IPS-NIHi7 (cell line): ENCODE measurements around the gene ANKRD35.
A peak's percentile ranks its signal among the peaks of the same experiment; 100 is the strongest.

Experiments used
- DNase-seq: peaks from one replicate; pipeline ENCODE4 v3.0.0; 2012; ENCODE audit warnings: mixed read lengths; ENCODE audit errors: extremely low spot score

ANKRD35 gene

DNA sequence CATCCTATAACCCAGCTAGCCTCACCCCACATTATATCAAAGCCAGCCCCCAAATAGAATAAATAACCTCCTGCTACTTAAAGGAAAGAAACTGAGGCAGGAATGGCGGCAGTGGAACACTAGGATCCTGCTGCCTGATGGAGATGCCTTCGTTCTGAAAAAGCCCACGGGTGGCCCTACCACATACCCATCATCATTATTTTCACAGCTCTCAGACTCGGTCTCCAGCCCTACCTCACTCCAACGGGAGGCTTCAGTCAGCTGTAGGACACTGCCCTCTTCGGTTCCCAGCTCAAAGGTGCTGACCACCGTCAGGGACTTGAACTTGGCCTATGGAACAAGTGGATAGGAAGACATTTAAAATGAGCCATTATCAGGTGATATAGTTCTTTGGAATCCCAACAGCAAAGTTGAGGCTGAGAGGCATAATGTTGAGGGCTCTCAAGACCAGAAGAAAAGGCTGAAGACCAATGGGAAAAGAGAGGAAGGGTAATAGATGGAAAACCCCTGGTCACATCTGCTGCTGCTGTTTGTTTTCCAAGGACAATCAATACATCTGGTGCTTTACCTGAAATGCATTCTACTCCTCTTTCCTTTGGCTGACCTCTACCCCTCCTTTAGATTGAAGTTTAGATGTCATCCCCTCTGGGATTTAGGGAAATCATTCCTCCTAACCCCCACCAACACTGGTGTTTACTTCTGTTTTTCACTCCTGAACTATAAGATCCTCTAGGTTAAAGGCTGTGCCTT, 7.8 kb upstream of the ANKRD35 start:
- no peak for DNase-seq

- no peak for DNase-seq
These were observed 6.9 kb upstream of the ANKRD35 start for GRCh38 chr1:145892486-145893087.

DNA sequence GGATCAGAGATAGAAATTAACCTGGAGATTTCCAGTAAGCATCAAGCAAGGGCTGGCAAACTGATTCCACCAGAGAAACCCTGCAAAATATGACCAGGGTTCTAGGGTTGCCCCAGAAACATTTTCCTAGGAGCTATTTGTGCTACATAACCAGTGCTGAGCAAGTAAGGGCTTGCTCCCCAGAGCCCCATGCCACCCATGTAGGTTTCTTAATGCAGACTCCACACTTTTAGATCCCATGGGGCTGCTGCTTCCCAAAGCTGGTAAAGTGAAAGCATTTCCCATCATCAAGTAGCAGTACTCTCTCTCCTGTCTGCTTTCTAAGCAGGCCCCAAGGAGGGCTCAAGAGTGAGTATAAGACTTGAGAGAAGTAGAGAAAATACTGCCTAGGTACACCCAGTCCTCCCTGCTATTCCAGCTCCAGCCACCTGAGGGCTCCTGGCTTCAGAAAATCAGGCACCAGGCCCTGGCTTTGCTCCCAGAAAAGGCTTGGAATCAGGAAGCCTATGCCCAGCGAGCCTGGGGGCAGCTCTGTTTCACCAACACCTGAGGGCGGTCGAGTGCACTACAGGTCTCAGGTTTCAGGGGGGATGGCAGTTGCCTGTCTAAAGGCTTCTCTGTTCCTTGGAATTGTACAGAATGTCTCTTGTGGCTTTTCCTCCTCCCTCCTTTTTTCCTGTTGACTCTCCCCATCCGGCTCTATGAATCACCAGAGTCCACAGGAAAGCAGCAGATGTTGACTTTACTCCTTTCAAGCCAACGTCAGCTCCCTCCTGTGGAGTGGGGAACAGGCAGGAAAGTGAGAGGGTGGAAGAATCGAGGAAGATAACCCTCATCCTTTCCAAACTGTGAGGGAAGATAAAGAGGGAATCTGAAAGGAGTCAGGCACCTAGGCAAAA, 6.2 kb upstream of the ANKRD35 start:
- DNase-seq = peak; percentile 98

DNA sequence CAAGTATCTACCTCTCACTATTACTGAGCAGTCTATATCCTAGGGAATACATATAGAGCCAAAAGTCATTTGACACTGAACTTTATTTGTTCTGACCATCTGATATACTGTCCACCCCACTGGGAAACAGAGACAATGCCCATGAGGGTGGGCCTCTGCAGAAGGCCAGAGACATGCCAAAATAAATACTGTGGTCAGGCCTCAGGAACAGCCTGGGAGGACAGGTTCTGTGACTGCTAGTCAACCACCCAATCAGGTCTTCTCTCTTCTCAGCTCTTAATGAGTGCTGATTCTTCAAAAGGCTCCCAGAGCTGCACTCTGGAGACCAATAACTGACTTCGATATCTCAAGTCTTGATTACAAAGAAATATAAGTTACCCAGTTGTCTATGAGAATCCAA, 5.5 kb upstream of the ANKRD35 start:
- no peak for DNase-seq

DNA sequence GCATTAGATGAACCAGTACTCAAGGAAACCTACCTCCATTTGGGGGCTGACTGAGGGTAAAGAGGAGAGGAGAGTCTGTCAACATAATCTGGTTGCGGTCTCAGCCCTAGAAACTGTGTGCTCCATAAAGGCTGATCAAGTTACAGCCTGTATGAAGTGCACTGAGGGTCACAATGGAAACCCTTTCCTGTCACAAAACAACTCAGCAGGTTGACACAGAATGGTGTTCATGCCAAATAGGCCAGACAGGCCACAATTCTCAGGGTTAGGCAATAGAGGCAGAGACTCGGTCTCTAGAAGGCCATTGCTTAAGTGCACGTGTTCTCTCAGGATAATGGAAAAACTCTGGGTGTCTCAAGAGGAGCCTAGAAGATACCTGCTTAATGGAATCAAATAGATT, 4.1 kb upstream of the ANKRD35 start:
- DNase-seq = no peak

DNA sequence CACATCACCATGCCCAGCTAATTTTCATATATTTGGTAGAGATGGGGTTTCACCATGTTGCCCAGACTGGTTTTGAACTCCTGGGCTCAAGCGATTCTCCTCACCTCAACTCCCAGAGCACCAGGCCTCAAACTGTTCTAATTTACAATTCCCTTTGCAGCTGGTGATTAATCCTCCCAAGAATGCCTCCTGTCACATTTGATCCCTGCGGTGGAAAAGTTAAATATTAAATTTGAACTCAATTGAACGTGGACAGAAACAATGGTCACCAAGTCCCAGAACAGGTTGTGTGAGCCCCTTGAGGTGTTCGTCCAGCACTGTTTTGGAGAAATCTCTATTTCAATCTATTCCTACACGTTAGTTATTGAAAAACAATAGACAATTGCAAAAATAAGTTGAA, 2.0 kb upstream of the ANKRD35 start:
- no peak for DNase-seq

DNA sequence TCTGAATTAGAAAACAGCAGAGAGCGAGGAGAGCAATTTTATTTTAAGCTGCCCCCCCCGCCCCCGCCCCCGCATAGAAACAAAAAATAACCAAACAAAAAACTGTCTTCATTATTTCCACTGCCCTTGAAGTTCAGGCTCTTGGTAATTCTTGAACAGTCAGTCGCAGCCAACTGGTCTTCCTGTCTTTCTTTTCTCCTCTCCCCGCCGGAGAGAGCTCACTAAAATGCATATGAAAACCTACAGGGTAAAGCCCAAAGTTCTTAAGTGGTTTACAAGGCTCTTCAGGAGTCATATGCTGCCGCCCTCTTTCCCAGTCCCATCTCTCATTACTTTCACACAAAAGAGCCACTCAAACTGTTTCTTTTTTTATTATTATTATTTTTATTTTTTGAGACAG, 1.1 kb upstream of the ANKRD35 start:
- DNase-seq = no peak

GRCh38 chr1:145886390-145886789, 724 bp upstream of the ANKRD35 start:
- no peak for DNase-seq

GRCh38 chr1:145884675-145885074, 991 bp downstream of the ANKRD35 start:
- DNase-seq = no peak

DNA sequence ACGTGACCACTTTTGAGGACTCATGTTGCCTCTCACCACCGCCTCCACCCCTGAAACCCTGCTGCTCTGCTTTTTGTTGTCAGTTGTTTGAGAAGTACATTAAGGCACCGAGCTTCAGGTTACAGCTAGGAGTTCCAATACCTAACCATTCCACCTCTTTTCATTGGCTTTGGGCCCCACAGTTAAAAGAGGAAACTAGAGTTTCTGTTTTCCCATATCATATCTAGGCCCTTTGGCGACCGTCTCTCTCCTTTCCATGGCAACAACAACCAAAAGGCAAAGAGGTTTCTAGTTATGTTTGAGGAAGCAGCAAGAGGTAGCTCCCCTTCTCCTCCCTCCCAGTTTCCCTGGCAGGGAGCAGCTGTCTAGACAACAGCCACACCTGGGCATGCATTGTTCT, 5.9 kb downstream of the ANKRD35 start:
- no peak for DNase-seq

DNA sequence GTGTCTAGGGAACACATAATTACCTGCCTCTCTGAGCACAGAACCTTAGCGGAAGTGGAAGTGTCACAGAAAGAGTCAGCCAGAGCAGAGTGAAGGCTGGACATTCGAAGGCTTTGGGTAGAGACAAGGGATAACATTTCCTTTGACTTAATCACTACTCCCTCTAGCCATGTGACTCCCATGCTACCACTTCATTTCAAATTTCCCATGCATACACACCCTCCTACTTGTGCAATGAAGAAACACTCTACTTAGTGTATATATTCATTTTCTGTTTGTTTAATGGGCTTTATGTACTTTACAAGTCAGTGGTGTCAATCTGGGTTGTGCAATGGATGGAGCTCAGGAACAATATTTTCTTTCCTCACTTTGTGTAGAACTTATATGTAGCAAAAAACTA, 6.9 kb downstream of the ANKRD35 start:
- no peak for DNase-seq

DNA sequence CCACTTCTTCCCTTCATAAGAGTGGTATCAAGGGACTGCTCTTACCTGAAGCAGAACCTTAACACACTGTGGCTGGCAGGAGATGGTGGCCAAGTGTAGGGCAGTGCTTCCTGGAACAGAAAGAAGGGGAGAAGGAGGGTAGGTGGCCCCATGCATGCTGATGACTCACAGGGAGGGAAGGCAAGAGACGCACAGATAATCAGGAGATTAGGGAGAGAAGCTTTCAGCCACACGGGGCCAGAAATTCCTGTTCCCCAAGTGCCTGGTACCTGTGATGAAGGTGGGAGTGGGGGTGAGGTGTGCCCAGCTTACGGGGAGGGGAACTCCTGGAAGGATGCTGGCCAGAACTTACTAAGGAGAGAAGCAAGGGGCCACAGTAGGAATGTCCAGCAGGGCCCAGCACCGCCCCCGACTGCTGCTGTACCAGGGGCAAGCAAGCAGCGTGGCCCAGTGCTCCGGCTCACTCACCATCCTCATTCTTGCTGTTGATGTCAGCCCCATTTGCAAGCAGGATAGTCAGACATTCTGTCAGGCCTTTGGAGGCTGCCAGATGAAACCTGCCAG, 7.7 kb downstream of the ANKRD35 start:
- no peak for DNase-seq

DNA sequence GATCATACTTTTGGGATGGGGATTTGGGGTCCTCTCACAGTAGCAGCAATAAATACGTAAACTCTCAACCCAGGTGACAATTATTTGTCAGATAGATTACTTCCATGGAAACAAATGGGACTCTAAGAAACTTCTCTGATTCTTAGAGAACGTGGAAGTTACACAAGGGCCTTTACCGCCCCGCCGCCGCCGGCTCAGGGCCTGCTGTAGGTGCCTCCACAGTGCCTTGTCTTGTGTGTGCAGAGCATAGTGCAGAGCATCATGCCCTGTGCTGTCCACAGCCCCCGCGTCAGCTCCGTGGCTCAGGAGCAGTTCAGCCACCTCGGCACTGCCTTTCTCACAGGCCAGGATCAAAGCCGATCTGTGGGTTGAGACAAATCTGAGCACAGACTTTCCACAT, 11.0 kb downstream of the ANKRD35 start:
- no peak for DNase-seq

GRCh38 chr1:145871994-145872924, 13.4 kb downstream of the ANKRD35 start:
- DNase-seq = peak; percentile 56

DNA sequence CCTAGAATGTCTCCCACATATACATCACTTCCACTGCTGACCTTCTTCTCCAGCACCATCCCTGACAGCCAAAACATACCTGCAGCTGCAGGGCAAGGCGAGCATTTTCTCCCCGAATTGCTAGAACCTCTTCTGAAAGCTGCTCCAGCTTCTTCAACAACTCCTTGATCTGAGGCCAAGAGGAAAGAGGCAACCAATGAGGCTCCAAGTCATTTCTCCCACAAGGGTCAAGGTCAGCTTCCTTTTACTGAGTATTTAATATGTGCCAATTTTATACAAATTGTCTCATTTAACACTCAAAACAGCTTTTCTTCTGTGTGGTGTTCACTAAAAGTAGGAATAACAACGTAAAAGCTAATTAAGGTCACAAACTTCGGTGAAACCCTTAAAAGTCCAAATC, 17.4 kb downstream of the ANKRD35 start:
- DNase-seq = no peak

GRCh38 chr1:145863282-145864018, 22.2 kb downstream of the ANKRD35 start:
- DNase-seq = no peak

- DNase-seq = peak; percentile 92
These were observed 26.1 kb downstream of the ANKRD35 start for GRCh38 chr1:145859491-145860023.

DNA sequence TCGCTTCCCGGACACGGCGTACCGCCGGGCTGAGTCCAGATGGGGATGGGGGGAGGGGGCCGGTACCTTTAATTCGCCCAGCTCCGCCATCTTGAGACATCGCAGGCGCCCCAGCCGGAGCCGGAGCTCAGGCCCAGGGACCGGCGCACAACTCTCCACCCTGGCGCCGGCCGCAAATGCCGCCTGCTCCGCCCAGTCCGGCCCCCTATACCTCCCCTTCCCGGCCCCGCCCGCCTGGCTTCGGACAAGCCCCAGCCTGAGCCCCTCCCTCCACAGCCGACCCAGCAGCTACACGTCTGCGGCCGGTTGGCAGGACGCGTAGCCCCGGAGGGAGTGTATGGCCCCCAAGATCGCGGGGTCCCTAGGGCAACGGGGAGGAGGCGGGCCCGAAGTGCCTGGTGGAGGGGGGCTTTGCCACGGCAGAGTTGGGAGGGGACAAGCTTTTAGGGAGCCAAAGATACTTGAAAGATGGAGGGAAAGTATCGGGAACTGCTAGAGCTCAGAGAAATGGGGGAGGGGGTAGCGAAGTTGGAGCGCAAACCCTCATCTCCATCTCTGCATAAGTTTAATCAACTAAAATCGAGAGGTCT, 26.7 kb downstream of the ANKRD35 start, which contains the start of gene PIAS3:
PIAS3 (minus strand) TSS at position 181 of the 590 bp plus-strand sequence; CDS start at position 90, 91 bp downstream.
- DNase-seq = peak; percentile 97

GRCh38 chr1:145858238-145858900, 27.3 kb downstream of the ANKRD35 start:
- peak; percentile 85 for DNase-seq
